ENCODE data around the gene KCNJ2. TPM values are rescaled to one million over a fixed set of nuclear protein-coding genes. Genes with fewer than 3 reads are reported as not detected.

The KCNJ2 gene
- total and polyA plus RNA-seq, 4 donors: 0.47 to 2.7 (median 1.4) TPM

DNA sequence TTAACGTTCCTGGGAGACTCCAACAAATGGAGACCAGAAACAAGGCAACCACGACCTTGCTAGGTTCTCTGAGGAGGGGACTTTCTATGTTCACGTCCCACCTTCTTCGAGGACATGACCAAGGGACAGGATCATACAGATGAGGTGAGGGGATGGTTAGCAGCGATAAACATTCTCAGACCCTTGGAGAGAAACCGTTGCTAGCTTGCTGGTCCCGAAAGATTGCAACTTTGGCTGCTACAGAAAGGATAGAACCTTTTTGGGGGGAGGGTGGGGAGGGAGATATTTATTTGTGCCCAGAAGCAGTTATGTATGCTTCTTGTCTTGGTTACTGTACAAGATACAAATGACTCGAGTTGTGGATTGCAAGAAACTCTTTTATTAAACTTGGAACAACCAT, 35.3 kb upstream of the KCNJ2 start:
- Histone ChIP-seq H3K4me1 (ENCODE audit: control insufficient read depth in 4 of 4, insufficient read depth in 4 of 4, low read length in 3 of 4) (peaks cover 0 to 3% (median 0%) of the 10 kb centered on the region in 4 donors), H3K9ac (ENCODE audit: low read depth in 1 of 2, low read length in 2 of 2) (no peak overlapping the region), H3K27me3 (ENCODE audit: control insufficient read depth in 4 of 4, insufficient read depth in 4 of 4, low read length in 3 of 4) (no peaks in the 10 kb centered on the region), H3K36me3 (ENCODE audit: control insufficient read depth in 4 of 4, insufficient read depth in 3 of 4, low read depth in 1 of 4, low read length in 3 of 4) (no peaks in the 10 kb centered on the region), H3K4me3 (ENCODE audit: low read depth in 1 of 3, low read length in 3 of 3) (no peak overlapping the region), H3K27ac (ENCODE audit: low read depth in 1 of 2, low read length in 2 of 2) (no peak overlapping the region), H3K9me3 (ENCODE audit: control insufficient read depth in 4 of 4, low read length in 3 of 4) (peaks cover 0 to 5% (median 0%) of the 10 kb centered on the region in 4 donors)
- TF ChIP-seq JUND (IDR thresholded peaks at IDR 0.05) (no peak), FOXA1 (IDR thresholded peaks at IDR 0.05) (no peak), HNF4A (conservative IDR thresholded peaks at IDR 0.05) (no peak), YY1 (IDR thresholded peaks at IDR 0.05) (no peak), RXRA (IDR thresholded peaks at IDR 0.05) (no peak), SP1 (IDR thresholded peaks at IDR 0.05) (no peak), NR2F2 (IDR thresholded peaks at IDR 0.05) (no peak), GABPA (IDR thresholded peaks at IDR 0.05 in 1 of 2, conservative IDR thresholded peaks at IDR 0.05 in 1 of 2) (no peak), FOXA2 (IDR thresholded peaks at IDR 0.05) (no peak), RAD21 (IDR thresholded peaks at IDR 0.05) (no peak), EGR1 (IDR thresholded peaks at IDR 0.05; ENCODE audit: low read depth in 2 of 2) (no peak), TAF1 (conservative IDR thresholded peaks at IDR 0.05) (no peak), HNF4G (IDR thresholded peaks at IDR 0.05) (no peak)
- TF ChIP-seq, protein P1, sequence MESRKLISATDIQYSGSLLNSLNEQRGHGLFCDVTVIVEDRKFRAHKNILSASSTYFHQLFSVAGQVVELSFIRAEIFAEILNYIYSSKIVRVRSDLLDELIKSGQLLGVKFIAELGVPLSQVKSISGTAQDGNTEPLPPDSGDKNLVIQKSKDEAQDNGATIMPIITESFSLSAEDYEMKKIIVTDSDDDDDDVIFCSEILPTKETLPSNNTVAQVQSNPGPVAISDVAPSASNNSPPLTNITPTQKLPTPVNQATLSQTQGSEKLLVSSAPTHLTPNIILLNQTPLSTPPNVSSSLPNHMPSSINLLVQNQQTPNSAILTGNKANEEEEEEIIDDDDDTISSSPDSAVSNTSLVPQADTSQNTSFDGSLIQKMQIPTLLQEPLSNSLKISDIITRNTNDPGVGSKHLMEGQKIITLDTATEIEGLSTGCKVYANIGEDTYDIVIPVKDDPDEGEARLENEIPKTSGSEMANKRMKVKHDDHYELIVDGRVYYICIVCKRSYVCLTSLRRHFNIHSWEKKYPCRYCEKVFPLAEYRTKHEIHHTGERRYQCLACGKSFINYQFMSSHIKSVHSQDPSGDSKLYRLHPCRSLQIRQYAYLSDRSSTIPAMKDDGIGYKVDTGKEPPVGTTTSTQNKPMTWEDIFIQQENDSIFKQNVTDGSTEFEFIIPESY (IDR thresholded peaks at IDR 0.05): no peak
- TF ChIP-seq, protein P2, sequence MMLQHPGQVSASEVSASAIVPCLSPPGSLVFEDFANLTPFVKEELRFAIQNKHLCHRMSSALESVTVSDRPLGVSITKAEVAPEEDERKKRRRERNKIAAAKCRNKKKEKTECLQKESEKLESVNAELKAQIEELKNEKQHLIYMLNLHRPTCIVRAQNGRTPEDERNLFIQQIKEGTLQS (IDR thresholded peaks at IDR 0.05): no peak
- TF ChIP-seq, protein P3, sequence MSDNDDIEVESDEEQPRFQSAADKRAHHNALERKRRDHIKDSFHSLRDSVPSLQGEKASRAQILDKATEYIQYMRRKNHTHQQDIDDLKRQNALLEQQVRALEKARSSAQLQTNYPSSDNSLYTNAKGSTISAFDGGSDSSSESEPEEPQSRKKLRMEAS (IDR thresholded peaks at IDR 0.05): no peak
- TF ChIP-seq, protein P4, sequence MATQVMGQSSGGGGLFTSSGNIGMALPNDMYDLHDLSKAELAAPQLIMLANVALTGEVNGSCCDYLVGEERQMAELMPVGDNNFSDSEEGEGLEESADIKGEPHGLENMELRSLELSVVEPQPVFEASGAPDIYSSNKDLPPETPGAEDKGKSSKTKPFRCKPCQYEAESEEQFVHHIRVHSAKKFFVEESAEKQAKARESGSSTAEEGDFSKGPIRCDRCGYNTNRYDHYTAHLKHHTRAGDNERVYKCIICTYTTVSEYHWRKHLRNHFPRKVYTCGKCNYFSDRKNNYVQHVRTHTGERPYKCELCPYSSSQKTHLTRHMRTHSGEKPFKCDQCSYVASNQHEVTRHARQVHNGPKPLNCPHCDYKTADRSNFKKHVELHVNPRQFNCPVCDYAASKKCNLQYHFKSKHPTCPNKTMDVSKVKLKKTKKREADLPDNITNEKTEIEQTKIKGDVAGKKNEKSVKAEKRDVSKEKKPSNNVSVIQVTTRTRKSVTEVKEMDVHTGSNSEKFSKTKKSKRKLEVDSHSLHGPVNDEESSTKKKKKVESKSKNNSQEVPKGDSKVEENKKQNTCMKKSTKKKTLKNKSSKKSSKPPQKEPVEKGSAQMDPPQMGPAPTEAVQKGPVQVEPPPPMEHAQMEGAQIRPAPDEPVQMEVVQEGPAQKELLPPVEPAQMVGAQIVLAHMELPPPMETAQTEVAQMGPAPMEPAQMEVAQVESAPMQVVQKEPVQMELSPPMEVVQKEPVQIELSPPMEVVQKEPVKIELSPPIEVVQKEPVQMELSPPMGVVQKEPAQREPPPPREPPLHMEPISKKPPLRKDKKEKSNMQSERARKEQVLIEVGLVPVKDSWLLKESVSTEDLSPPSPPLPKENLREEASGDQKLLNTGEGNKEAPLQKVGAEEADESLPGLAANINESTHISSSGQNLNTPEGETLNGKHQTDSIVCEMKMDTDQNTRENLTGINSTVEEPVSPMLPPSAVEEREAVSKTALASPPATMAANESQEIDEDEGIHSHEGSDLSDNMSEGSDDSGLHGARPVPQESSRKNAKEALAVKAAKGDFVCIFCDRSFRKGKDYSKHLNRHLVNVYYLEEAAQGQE (IDR thresholded peaks at IDR 0.05): no peak
- no peak for DNase-seq (ENCODE audit: low spot score)
- WGBS: 86% methylated on average over 8 of the region's 8 CpGs

DNA sequence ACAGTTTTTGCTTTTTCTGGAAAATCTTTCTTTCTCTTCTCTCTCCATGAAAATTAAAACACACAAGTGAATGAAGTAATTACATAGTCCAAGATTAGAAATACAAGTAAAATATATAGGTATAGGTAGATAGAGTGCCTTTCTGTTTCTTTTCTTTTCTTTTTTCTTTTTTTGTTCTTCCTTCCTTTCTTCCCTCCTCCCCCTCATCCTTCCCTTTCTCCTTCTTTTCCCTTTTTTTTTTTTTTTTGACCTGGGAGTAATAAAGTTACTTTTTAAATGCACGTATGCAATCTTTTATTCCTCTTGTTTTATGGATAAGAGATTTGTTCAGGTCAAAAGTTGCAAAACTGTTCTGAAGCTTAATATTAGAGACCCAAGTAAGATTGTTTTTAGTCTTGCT, 34.6 kb upstream of the KCNJ2 start:
- Histone ChIP-seq H3K9ac (ENCODE audit: low read depth in 1 of 2, low read length in 2 of 2) (no peak overlapping the region), H3K27me3 (ENCODE audit: control insufficient read depth in 4 of 4, insufficient read depth in 4 of 4, low read length in 3 of 4) (no peaks in the 10 kb centered on the region), H3K9me3 (ENCODE audit: control insufficient read depth in 4 of 4, low read length in 3 of 4) (peaks cover 0 to 5% (median 0%) of the 10 kb centered on the region in 4 donors), H3K4me1 (ENCODE audit: control insufficient read depth in 4 of 4, insufficient read depth in 4 of 4, low read length in 3 of 4) (peaks cover 0 to 3% (median 0%) of the 10 kb centered on the region in 4 donors), H3K36me3 (ENCODE audit: control insufficient read depth in 4 of 4, insufficient read depth in 3 of 4, low read depth in 1 of 4, low read length in 3 of 4) (no peaks in the 10 kb centered on the region), H3K4me3 (ENCODE audit: low read depth in 1 of 3, low read length in 3 of 3) (no peak overlapping the region), H3K27ac (ENCODE audit: low read depth in 1 of 2, low read length in 2 of 2) (no peak overlapping the region)
- 66% methylated on average over 1 of the region's 1 CpG for WGBS
- no peak for TF ChIP-seq TAF1 (conservative IDR thresholded peaks at IDR 0.05)
- no peak for TF ChIP-seq RXRA (IDR thresholded peaks at IDR 0.05)
- TF ChIP-seq HNF4A (conservative IDR thresholded peaks at IDR 0.05): no peak
- TF ChIP-seq FOXA1 (IDR thresholded peaks at IDR 0.05): no peak
- TF ChIP-seq JUND (IDR thresholded peaks at IDR 0.05): no peak
- no peak for TF ChIP-seq RAD21 (IDR thresholded peaks at IDR 0.05)
- TF ChIP-seq HNF4G (IDR thresholded peaks at IDR 0.05): no peak
- TF ChIP-seq, protein P5, sequence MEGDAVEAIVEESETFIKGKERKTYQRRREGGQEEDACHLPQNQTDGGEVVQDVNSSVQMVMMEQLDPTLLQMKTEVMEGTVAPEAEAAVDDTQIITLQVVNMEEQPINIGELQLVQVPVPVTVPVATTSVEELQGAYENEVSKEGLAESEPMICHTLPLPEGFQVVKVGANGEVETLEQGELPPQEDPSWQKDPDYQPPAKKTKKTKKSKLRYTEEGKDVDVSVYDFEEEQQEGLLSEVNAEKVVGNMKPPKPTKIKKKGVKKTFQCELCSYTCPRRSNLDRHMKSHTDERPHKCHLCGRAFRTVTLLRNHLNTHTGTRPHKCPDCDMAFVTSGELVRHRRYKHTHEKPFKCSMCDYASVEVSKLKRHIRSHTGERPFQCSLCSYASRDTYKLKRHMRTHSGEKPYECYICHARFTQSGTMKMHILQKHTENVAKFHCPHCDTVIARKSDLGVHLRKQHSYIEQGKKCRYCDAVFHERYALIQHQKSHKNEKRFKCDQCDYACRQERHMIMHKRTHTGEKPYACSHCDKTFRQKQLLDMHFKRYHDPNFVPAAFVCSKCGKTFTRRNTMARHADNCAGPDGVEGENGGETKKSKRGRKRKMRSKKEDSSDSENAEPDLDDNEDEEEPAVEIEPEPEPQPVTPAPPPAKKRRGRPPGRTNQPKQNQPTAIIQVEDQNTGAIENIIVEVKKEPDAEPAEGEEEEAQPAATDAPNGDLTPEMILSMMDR (IDR thresholded peaks at IDR 0.05; ENCODE audit: low read depth, low read length, missing input control): no peak
- no peak for TF ChIP-seq GABPA (IDR thresholded peaks at IDR 0.05 in 1 of 2, conservative IDR thresholded peaks at IDR 0.05 in 1 of 2)
- no peak for TF ChIP-seq FOXA2 (IDR thresholded peaks at IDR 0.05)
- DNase-seq (ENCODE audit: low spot score): no peak
